Loucy (cell line): Measurements from ENCODE around the gene RELA.
A peak's percentile ranks its signal among the peaks of the same experiment; 100 is the strongest.

Experiments used
- H2AFZ ChIP-seq: fragments of 200-600 bp; sonication (generic); 2 replicates; pipeline ENCODE4 v1.6.0; 2016; ENCODE audit warnings: antibody characterized with exemption, mild to moderate bottlenecking, low read length, moderate library complexity
- H3F3A ChIP-seq: fragments of 200-600 bp; 2 replicates; pipeline ENCODE4 v1.6.0; 2016; ENCODE audit warnings: antibody characterized with exemption, low read depth, mild to moderate bottlenecking
- H3K27me3 ChIP-seq: fragments of 200-600 bp; sonication (generic); 2 replicates; pipeline ENCODE4 v1.6.1; 2014; ENCODE audit warnings: low read length, mild to moderate bottlenecking; ENCODE audit not compliant: insufficient read depth, poor library complexity, severe bottlenecking
- H3K36me3 ChIP-seq: fragments of 200-600 bp; sonication (generic); 2 replicates; pipeline ENCODE4 v1.6.1; 2016; ENCODE audit warnings: low read length; ENCODE audit not compliant: insufficient read depth
- H3K4me1 ChIP-seq: fragments of 200-600 bp; sonication (generic); 2 replicates; pipeline ENCODE4 v1.5.1; 2014; ENCODE audit warnings: low read length, mild to moderate bottlenecking; ENCODE audit not compliant: insufficient read depth, poor library complexity, severe bottlenecking
- H3K4me2 ChIP-seq: fragments of 200-600 bp; sonication (generic); 2 replicates; pipeline ENCODE4 v1.6.0; 2014; ENCODE audit warnings: antibody characterized with exemption, low read length, low read depth, mild to moderate bottlenecking; ENCODE audit not compliant: poor library complexity, severe bottlenecking
- H3K4me3 ChIP-seq: fragments of 200-600 bp; sonication (generic); 2 replicates; pipeline ENCODE4 v1.5.1; 2014; ENCODE audit warnings: low read length, mild to moderate bottlenecking, mixed read lengths; ENCODE audit not compliant: poor library complexity, severe bottlenecking
- H3K79me2 ChIP-seq: fragments of 200-600 bp; sonication (generic); 2 replicates; pipeline ENCODE4 v1.6.1; 2014; ENCODE audit warnings: low read length; ENCODE audit not compliant: insufficient read depth
- H3K9ac ChIP-seq: fragments of 200-600 bp; sonication (generic); 2 replicates; pipeline ENCODE4 v1.6.0; 2014; ENCODE audit warnings: mild to moderate bottlenecking, low read depth, low read length, moderate library complexity; ENCODE audit not compliant: poor library complexity, severe bottlenecking
- H3K9me2 ChIP-seq: fragments of 200-600 bp; sonication (generic); replicated peaks from 2 replicates; pipeline ENCODE4 v1.6.1; 2016; ENCODE audit warnings: low read depth, low read length, mixed read lengths
- H3K9me3 ChIP-seq: fragments of 200-600 bp; sonication (generic); 2 replicates; pipeline ENCODE4 v1.6.1; 2014; ENCODE audit warnings: mild to moderate bottlenecking, antibody characterized with exemption, low read length, low read depth; ENCODE audit not compliant: insufficient read depth
- H4K20me1 ChIP-seq: fragments of 200-600 bp; sonication (generic); 2 replicates; pipeline ENCODE4 v1.6.0; 2014; ENCODE audit warnings: antibody characterized with exemption, low read length, mild to moderate bottlenecking; ENCODE audit not compliant: insufficient read depth, poor library complexity, severe bottlenecking
- CTCF ChIP-seq: fragments of 200-600 bp; sonication (generic); conservative IDR thresholded peaks from 2 replicates; pipeline ENCODE4 v1.5.1; 2014; ENCODE audit warnings: mild to moderate bottlenecking, antibody characterized with exemption, low read length
- EZH2phosphoT487 ChIP-seq: fragments of 200-600 bp; IDR thresholded peaks from 2 replicates; pipeline ENCODE4 v1.6.1; 2018; ENCODE audit warnings: antibody characterized with exemption, mild to moderate bottlenecking, moderate library complexity, borderline replicate concordance

The RELA gene

GRCh38 chr11:65611758-65612603 is 50.7 kb downstream of the RELA start:
- TF ChIP-seq EZH2phosphoT487 (no peak), CTCF (no peak)
- Histone ChIP-seq H3K79me2 (peaks cover 84% of the 10 kb centered on the region), H3K4me2 (peak overlapping the region; percentile 94), H3K9me2 (no peaks in the 10 kb centered on the region), H3K27me3 (no peaks in the 10 kb centered on the region), H3F3A (no peaks in the 10 kb centered on the region), H3K4me3 (peak overlapping the region; percentile 77), H3K9me3 (no peaks in the 10 kb centered on the region), H3K4me1 (peaks cover 46% of the 10 kb centered on the region), H4K20me1 (peaks cover 53% of the 10 kb centered on the region), H3K9ac (peak overlapping the region; percentile 99), H2AFZ (no peak overlapping the region), H3K36me3 (peaks cover 10% of the 10 kb centered on the region; the same call in 1 of the 2 replicates)

- no peak for TF ChIP-seq EZH2phosphoT487
- no peak for TF ChIP-seq CTCF
- Histone ChIP-seq H3K9me3 (no peaks in the 10 kb centered on the region), H4K20me1 (peaks cover 46% of the 10 kb centered on the region), H3K4me1 (peaks cover 40% of the 10 kb centered on the region), H3K9ac (peak overlapping the region; percentile 99), H3K4me3 (peak overlapping the region; percentile 77), H3K9me2 (no peaks in the 10 kb centered on the region), H3K36me3 (peaks cover 10% of the 10 kb centered on the region; the same call in 1 of the 2 replicates), H2AFZ (no peak overlapping the region), H3F3A (no peaks in the 10 kb centered on the region), H3K4me2 (peak overlapping the region; percentile 94), H3K79me2 (peaks cover 76% of the 10 kb centered on the region), H3K27me3 (no peaks in the 10 kb centered on the region)
Observed at GRCh38 chr11:65611028-65611757, 51.5 kb downstream of the RELA start.

GRCh38 chr11:65610404-65610803 is 52.3 kb downstream of the RELA start:
- H3K36me3 ChIP-seq: peaks cover 18% of the 10 kb centered on the region; the same call in 1 of the 2 replicates

More at GRCh38 chr11:65610404-65610803, 52.3 kb downstream of the RELA start:
- peak overlapping the region; percentile 77 for H3K4me3 ChIP-seq
- peaks cover 40% of the 10 kb centered on the region for H3K4me1 ChIP-seq
- no peaks in the 10 kb centered on the region for H3K9me3 ChIP-seq
- no peaks in the 10 kb centered on the region for H3K9me2 ChIP-seq
- peak overlapping the region; percentile 99 for H3K9ac ChIP-seq
- H3F3A ChIP-seq: no peaks in the 10 kb centered on the region
- no peaks in the 10 kb centered on the region for H3K27me3 ChIP-seq
- H2AFZ ChIP-seq: no peak overlapping the region
- H3K4me2 ChIP-seq: peak overlapping the region; percentile 94
- H4K20me1 ChIP-seq: peaks cover 41% of the 10 kb centered on the region
- H3K79me2 ChIP-seq: peaks cover 71% of the 10 kb centered on the region
- TF ChIP-seq EZH2phosphoT487 (no peak), CTCF (no peak)
